H9 (cell line): Measurements from ENCODE around the gene DHFR2. TPM values are rescaled to one million over a fixed set of nuclear protein-coding genes. Genes with fewer than 3 reads are reported as not detected.

Experiments used
- DNase-seq: peaks from one replicate; pipeline ENCODE4 v3.0.0-alpha.2; 2017
- H2AFZ ChIP-seq: one replicate; pipeline ENCODE4 v1.6.1; 2013; ENCODE audit warnings: mild to moderate bottlenecking, low read length, control low read depth, moderate library complexity
- H2AK5ac ChIP-seq: 2 replicates; pipeline ENCODE4 v1.6.1; 2013; ENCODE audit warnings: low read length, control low read depth, mixed read lengths; ENCODE audit not compliant: insufficient read length
- H2BK120ac ChIP-seq: one replicate; pipeline ENCODE4 v1.6.1; 2013; ENCODE audit warnings: low read depth, mild to moderate bottlenecking, low read length, control low read depth, inconsistent platforms; ENCODE audit not compliant: poor library complexity, severe bottlenecking
- H2BK12ac ChIP-seq: 2 replicates; pipeline ENCODE4 v1.6.1; 2013; ENCODE audit warnings: low read length, control low read depth, mixed read lengths, low read depth; ENCODE audit not compliant: insufficient read length
- H2BK15ac ChIP-seq: 2 replicates; pipeline ENCODE4 v1.6.1; 2013; ENCODE audit warnings: low read depth, low read length, control low read depth
- H2BK20ac ChIP-seq: one replicate; pipeline ENCODE4 v1.6.1; 2013; ENCODE audit warnings: low read depth, mild to moderate bottlenecking, low read length, control low read depth, inconsistent platforms; ENCODE audit not compliant: poor library complexity, severe bottlenecking
- H2BK5ac ChIP-seq: 2 replicates; pipeline ENCODE4 v1.6.1; 2013; ENCODE audit warnings: low read length, control low read depth, mixed read lengths; ENCODE audit not compliant: insufficient read length
- H3K14ac ChIP-seq: 2 replicates; pipeline ENCODE4 v1.6.1; 2013; ENCODE audit warnings: low read length, control low read depth; ENCODE audit not compliant: insufficient read depth
- H3K18ac ChIP-seq: 2 replicates; pipeline ENCODE4 v1.6.1; 2013; ENCODE audit warnings: low read depth, mild to moderate bottlenecking, mixed read lengths, low read length, control low read depth; ENCODE audit not compliant: insufficient read length
- H3K23ac ChIP-seq: 2 replicates; pipeline ENCODE4 v1.6.1; 2013; ENCODE audit warnings: low read length, control low read depth, mixed read lengths, low read depth; ENCODE audit not compliant: insufficient read length
- H3K23me2 ChIP-seq: 2 replicates; pipeline ENCODE4 v1.6.1; 2013; ENCODE audit warnings: low read depth, mild to moderate bottlenecking, mixed read lengths, low read length, control low read depth; ENCODE audit not compliant: insufficient read length, poor library complexity, severe bottlenecking
- H3K27ac ChIP-seq: 2 replicates; pipeline ENCODE4 v1.5.1; 2013; ENCODE audit warnings: low read length, control low read depth, mixed read lengths, low read depth; ENCODE audit not compliant: insufficient read length
- H3K27me3 ChIP-seq: 2 replicates; pipeline ENCODE4 v1.6.1; 2013; ENCODE audit warnings: low read length, control low read depth, inconsistent platforms; ENCODE audit not compliant: insufficient read depth
- H3K4ac ChIP-seq: 2 replicates; pipeline ENCODE4 v1.6.1; 2013; ENCODE audit warnings: low read depth, mild to moderate bottlenecking, control low read depth, inconsistent platforms, low read length, moderate library complexity
- H3K4me1 ChIP-seq: 2 replicates; pipeline ENCODE4 v1.6.1; 2013; ENCODE audit warnings: low read length, control low read depth, inconsistent platforms; ENCODE audit not compliant: insufficient read depth
- H3K4me2 ChIP-seq: 2 replicates; pipeline ENCODE4 v1.6.1; 2013; ENCODE audit warnings: low read length, control low read depth, mixed read lengths; ENCODE audit not compliant: insufficient read length, insufficient read depth
- H3K56ac ChIP-seq: 2 replicates; pipeline ENCODE4 v1.6.1; 2013; ENCODE audit warnings: low read depth, mild to moderate bottlenecking, mixed read lengths, low read length, control low read depth; ENCODE audit not compliant: insufficient read length
- H3K79me1 ChIP-seq: 2 replicates; pipeline ENCODE4 v1.6.1; 2013; ENCODE audit warnings: low read depth, mild to moderate bottlenecking, moderate library complexity, low read length, control low read depth, inconsistent platforms; ENCODE audit not compliant: insufficient read depth, poor library complexity, severe bottlenecking
- H3K79me2 ChIP-seq: 2 replicates; pipeline ENCODE4 v1.6.1; 2013; ENCODE audit warnings: low read length, control low read depth, inconsistent platforms; ENCODE audit not compliant: insufficient read depth
- H3K9ac ChIP-seq: 2 replicates; pipeline ENCODE4 v1.6.1; 2013; ENCODE audit warnings: low read length, control low read depth, mixed read lengths; ENCODE audit not compliant: insufficient read length; ENCODE audit errors: extremely low read depth
- H3K9me3 ChIP-seq: one replicate; pipeline ENCODE4 v1.6.1; 2013; ENCODE audit warnings: low read depth, low read length, inconsistent platforms; ENCODE audit not compliant: control insufficient read depth
- H3T11ph ChIP-seq: one replicate; pipeline ENCODE4 v1.6.1; 2013; ENCODE audit warnings: mild to moderate bottlenecking, low read length, control low read depth, inconsistent platforms
- H4K20me1 ChIP-seq: one replicate; pipeline ENCODE4 v1.6.1; 2013; ENCODE audit not compliant: control insufficient read depth, insufficient read length, insufficient read depth
- H4K5ac ChIP-seq: 2 replicates; pipeline ENCODE4 v1.6.1; 2013; ENCODE audit warnings: low read depth, mild to moderate bottlenecking, mixed read lengths, low read length, control low read depth; ENCODE audit not compliant: insufficient read length
- H4K8ac ChIP-seq: replicated peaks from 2 replicates; pipeline ENCODE4 v1.6.1; 2013; ENCODE audit warnings: low read length, control low read depth, mixed read lengths, low read depth; ENCODE audit not compliant: insufficient read length
- H4K91ac ChIP-seq: 2 replicates; pipeline ENCODE4 v1.6.1; 2013; ENCODE audit warnings: low read depth, mild to moderate bottlenecking, moderate library complexity, mixed read lengths, low read length, control low read depth; ENCODE audit not compliant: insufficient read length
- H3K27ac Mint-ChIP-seq, 3 experiments: 2 replicates in 2 of 3; 3 replicates in 1 of 3; pipeline ENCODE4 v1.8.0; 2020 to 2021; ENCODE audit warnings: mixed read lengths in 3 of 3, mild to moderate bottlenecking in 1 of 3, moderate library complexity in 1 of 3
- H3K27me3 Mint-ChIP-seq: 2 replicates; pipeline ENCODE4 v1.8.0; 2021; ENCODE audit warnings: low read depth, mild to moderate bottlenecking, moderate library complexity, mixed read lengths
- H3K36me3 Mint-ChIP-seq, 3 experiments: 2 replicates in 2 of 3; 3 replicates in 1 of 3; pipeline ENCODE4 v1.8.0; 2020 to 2021; ENCODE audit warnings: low read depth in 3 of 3, mixed read lengths in 3 of 3; ENCODE audit not compliant: insufficient read depth in 1 of 3
- H3K4me1 Mint-ChIP-seq, 2 experiments: 2 replicates each; pipeline ENCODE4 v1.8.0; 2020; ENCODE audit warnings: mixed read lengths in 2 of 2
- H3K4me3 Mint-ChIP-seq, 2 experiments: 2 replicates in 1 of 2; 3 replicates in 1 of 2; pipeline ENCODE4 v1.8.0; 2020 to 2021; ENCODE audit warnings: mild to moderate bottlenecking in 2 of 2, mixed read lengths in 2 of 2, moderate library complexity in 1 of 2
- H3K9me3 Mint-ChIP-seq, 2 experiments: 2 replicates in 1 of 2; 3 replicates in 1 of 2; pipeline ENCODE4 v1.8.0; 2020; ENCODE audit warnings: mild to moderate bottlenecking in 2 of 2, mixed read lengths in 2 of 2, moderate library complexity in 1 of 2
- CTCF ChIP-seq: fragments of 200-600 bp; sonication (generic); conservative IDR thresholded peaks from 3 replicates; pipeline ENCODE4 v1.8.0; 2021; ENCODE audit warnings: antibody characterized with exemption, mild to moderate bottlenecking
- WGBS: extraction: QIAGEN DNeasy Blood & Tissue Kit; methylation state at CpG from one replicate; pipeline ENCODE4 v1.1.7; 2013; ENCODE audit warnings: missing lambda C conversion rate, low lambda C conversion rate, mixed read lengths; ENCODE audit not compliant: insufficient read length; ENCODE audit errors: extremely low coverage; 5-methylcytosine and 5-hydroxymethylcytosine counted together
- total RNA-seq: library from RNA; stranded (reverse); gene quantifications from 2 replicates; pipeline ENCODE4 v1.2.1, GENCODE V29; 2021

The DHFR2 gene
- total RNA-seq, 1 experiment from 2014 or later: 1.6 TPM

- Histone ChIP-seq H3K27me3 (no peaks in the 10 kb centered on the region), H3K9ac (no peak overlapping the region), H3K4me2 (no peak overlapping the region), H2AK5ac (no peak overlapping the region), H3K23ac (no peak overlapping the region), H3K9me3 (no peaks in the 10 kb centered on the region), H2BK120ac (no peak overlapping the region), H3K18ac (no peak overlapping the region), H2BK15ac (no peak overlapping the region), H2BK20ac (no peak overlapping the region), H4K91ac (no peak overlapping the region), H4K8ac (no peak overlapping the region), H3T11ph (no peak overlapping the region), H3K79me2 (no peaks in the 10 kb centered on the region), H3K56ac (no peak overlapping the region), H3K27ac (no peak overlapping the region), H3K4ac (no peak overlapping the region), H3K4me1 (no peaks in the 10 kb centered on the region), H3K23me2 (no peaks in the 10 kb centered on the region), H4K20me1 (no peaks in the 10 kb centered on the region), H2AFZ (no peak overlapping the region), H4K5ac (no peak overlapping the region), H3K14ac (no peak overlapping the region), H2BK5ac (no peak overlapping the region), H2BK12ac (no peak overlapping the region), H3K79me1 (no peaks in the 10 kb centered on the region)
- WGBS: no CpG with 5 or more reads among the region's 3 CpGs
- Mint-ChIP-seq H3K36me3 (peaks cover 0 to 4% (median 2%) of the 10 kb centered on the region in 3 experiments; a peak in 1 of 7 replicates), H3K4me1 (no peaks in the 10 kb centered on the region), H3K27me3 (no peaks in the 10 kb centered on the region), H3K4me3 (no peak overlapping the region), H3K27ac (no peak overlapping the region; a peak in 1 of 7 replicates), H3K9me3 (no peaks in the 10 kb centered on the region)
- no peak for DNase-seq
- no peak for TF ChIP-seq CTCF
These were observed 51.4 kb downstream of the DHFR2 start for GRCh38 chr3:94011233-94011711.
